SK-N-SH (cell line): ENCODE data around the gene SERPINB8.

Experiments
- EP300 ChIP-seq, 2 experiments: IDR thresholded peaks; 2 replicates each; pipeline versions ENCODE4 v1.4.0 to v1.6.1; 2012; ENCODE audit warnings: borderline replicate concordance in 1 of 2, low read depth in 1 of 2, low read length in 1 of 2
- GATA2 ChIP-seq: sonication (generic); formaldehyde crosslinking; IDR thresholded peaks from 2 replicates; pipeline ENCODE4 v1.5.0; 2020; ENCODE audit warnings: mild to moderate bottlenecking, missing genetic modification reagents
- REST ChIP-seq: IDR thresholded peaks from 2 replicates; pipeline ENCODE4 v1.6.1; 2012; ENCODE audit warnings: mild to moderate bottlenecking, low read depth, low read length, moderate library complexity

GRCh38 chr18:63999871-64000270 is 30.0 kb downstream of the SERPINB8 start:
- TF ChIP-seq REST: no peak
- no peak for TF ChIP-seq GATA2 (CRISPR knock-in tag)
- no peak for TF ChIP-seq EP300 (IDR thresholded peaks at IDR 0.05; ENCODE audit: borderline replicate concordance in 1 of 2, low read depth in 1 of 2, low read length in 1 of 2)
